Measurements from ENCODE around the gene IGFN1.

DNA sequence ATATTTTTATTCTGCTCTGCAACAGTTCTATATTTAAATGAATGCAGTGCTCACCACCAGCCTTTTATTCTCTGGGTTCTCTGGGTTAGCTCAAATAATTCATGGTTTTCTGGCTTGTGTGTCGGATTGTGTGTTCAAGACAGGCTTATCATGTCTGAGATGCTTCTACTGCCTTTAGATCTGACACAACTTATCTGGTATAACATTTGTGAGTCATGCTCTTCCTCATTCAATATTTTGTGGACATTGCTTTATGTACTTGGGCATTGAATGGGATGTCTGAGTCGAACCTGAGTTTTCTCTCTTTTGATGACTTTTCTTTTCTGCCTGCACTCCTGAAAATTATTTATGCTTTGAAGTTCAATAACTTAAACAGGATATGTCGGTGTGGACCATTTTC is 75.1 kb downstream of the IGFN1 start:
- TF ChIP-seq, protein P1, sequence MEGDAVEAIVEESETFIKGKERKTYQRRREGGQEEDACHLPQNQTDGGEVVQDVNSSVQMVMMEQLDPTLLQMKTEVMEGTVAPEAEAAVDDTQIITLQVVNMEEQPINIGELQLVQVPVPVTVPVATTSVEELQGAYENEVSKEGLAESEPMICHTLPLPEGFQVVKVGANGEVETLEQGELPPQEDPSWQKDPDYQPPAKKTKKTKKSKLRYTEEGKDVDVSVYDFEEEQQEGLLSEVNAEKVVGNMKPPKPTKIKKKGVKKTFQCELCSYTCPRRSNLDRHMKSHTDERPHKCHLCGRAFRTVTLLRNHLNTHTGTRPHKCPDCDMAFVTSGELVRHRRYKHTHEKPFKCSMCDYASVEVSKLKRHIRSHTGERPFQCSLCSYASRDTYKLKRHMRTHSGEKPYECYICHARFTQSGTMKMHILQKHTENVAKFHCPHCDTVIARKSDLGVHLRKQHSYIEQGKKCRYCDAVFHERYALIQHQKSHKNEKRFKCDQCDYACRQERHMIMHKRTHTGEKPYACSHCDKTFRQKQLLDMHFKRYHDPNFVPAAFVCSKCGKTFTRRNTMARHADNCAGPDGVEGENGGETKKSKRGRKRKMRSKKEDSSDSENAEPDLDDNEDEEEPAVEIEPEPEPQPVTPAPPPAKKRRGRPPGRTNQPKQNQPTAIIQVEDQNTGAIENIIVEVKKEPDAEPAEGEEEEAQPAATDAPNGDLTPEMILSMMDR (IDR thresholded peaks at IDR 0.05; ENCODE audit: poor library complexity), result no peak
- no peak for TF ChIP-seq EZH2 (IDR thresholded peaks at IDR 0.05; ENCODE audit: borderline replicate concordance)
